Trophoblast cell (in vitro differentiated cells and primary cell): ENCODE data around the gene ARF5.

Source experiments
- DNase-seq, 2 donors: peaks; one replicate each; pipeline ENCODE4 v3.0.0-alpha.2; 2016
- H2AFZ ChIP-seq: 2 replicates; pipeline ENCODE4 v1.6.1; 2013; ENCODE audit warnings: low read length, moderate library complexity, mild to moderate bottlenecking; ENCODE audit not compliant: insufficient read depth, poor library complexity
- H2AK5ac ChIP-seq: 2 replicates; pipeline ENCODE4 v1.6.1; 2013; ENCODE audit warnings: mild to moderate bottlenecking, low read length
- H2BK120ac ChIP-seq: 2 replicates; pipeline ENCODE4 v1.6.1; 2013; ENCODE audit warnings: low read length, mild to moderate bottlenecking, moderate library complexity; ENCODE audit not compliant: insufficient read depth, poor library complexity
- H2BK12ac ChIP-seq: 2 replicates; pipeline ENCODE4 v1.6.1; 2013; ENCODE audit warnings: mild to moderate bottlenecking, low read length, moderate library complexity
- H2BK5ac ChIP-seq: 2 replicates; pipeline ENCODE4 v1.6.1; 2013; ENCODE audit warnings: low read length, low read depth, moderate library complexity, mild to moderate bottlenecking; ENCODE audit not compliant: poor library complexity
- H3K14ac ChIP-seq: 2 replicates; pipeline ENCODE4 v1.6.1; 2013; ENCODE audit warnings: mild to moderate bottlenecking, low read length
- H3K18ac ChIP-seq: 2 replicates; pipeline ENCODE4 v1.6.1; 2013; ENCODE audit warnings: mild to moderate bottlenecking, low read length
- H3K23ac ChIP-seq: 2 replicates; pipeline ENCODE4 v1.6.1; 2013; ENCODE audit warnings: low read length
- H3K27ac ChIP-seq: 2 replicates; pipeline ENCODE4 v1.5.1; 2013; ENCODE audit warnings: low read depth, mild to moderate bottlenecking, inconsistent platforms, low read length, moderate library complexity
- H3K27me3 ChIP-seq: 2 replicates; pipeline ENCODE4 v1.6.1; 2013; ENCODE audit warnings: inconsistent platforms, mild to moderate bottlenecking, low read length, moderate library complexity; ENCODE audit not compliant: insufficient read depth
- H3K36me3 ChIP-seq, 2 experiments: 1 replicate in 1 of 2; 2 replicates in 1 of 2; pipeline ENCODE4 v1.6.1; 2013; ENCODE audit warnings: low read length in 2 of 2, mild to moderate bottlenecking in 2 of 2, moderate library complexity in 1 of 2; ENCODE audit not compliant: insufficient read depth in 2 of 2, control insufficient read depth in 1 of 2
- H3K4ac ChIP-seq: 2 replicates; pipeline ENCODE4 v1.6.1; 2013; ENCODE audit warnings: low read depth, mild to moderate bottlenecking, low read length, moderate library complexity
- H3K4me1 ChIP-seq, 2 experiments: 1 replicate in 1 of 2; 2 replicates in 1 of 2; pipeline ENCODE4 v1.6.1; 2013; ENCODE audit warnings: low read length in 2 of 2, mild to moderate bottlenecking in 2 of 2, moderate library complexity in 1 of 2; ENCODE audit not compliant: insufficient read depth in 2 of 2, control insufficient read depth in 1 of 2
- H3K4me2 ChIP-seq: 2 replicates; pipeline ENCODE4 v1.6.1; 2013; ENCODE audit warnings: inconsistent platforms, mild to moderate bottlenecking, low read length, moderate library complexity
- H3K4me3 ChIP-seq: 2 replicates; pipeline ENCODE4 v1.5.1; 2013; ENCODE audit warnings: mild to moderate bottlenecking, low read depth, low read length, inconsistent platforms
- H3K79me1 ChIP-seq: one replicate; pipeline ENCODE4 v1.6.1; 2013; ENCODE audit warnings: low read length
- H3K79me2 ChIP-seq: 2 replicates; pipeline ENCODE4 v1.6.1; 2013; ENCODE audit warnings: low read length, mild to moderate bottlenecking; ENCODE audit not compliant: control insufficient read depth, insufficient read depth, poor library complexity
- H3K9ac ChIP-seq: 2 replicates; pipeline ENCODE4 v1.6.1; 2013; ENCODE audit warnings: mild to moderate bottlenecking, low read length
- H3K9me3 ChIP-seq: 2 replicates; pipeline ENCODE4 v1.6.1; 2013; ENCODE audit warnings: low read depth, mild to moderate bottlenecking, control low read depth, inconsistent platforms, low read length; ENCODE audit not compliant: insufficient read depth
- H4K12ac ChIP-seq: 2 replicates; pipeline ENCODE4 v1.6.1; 2013; ENCODE audit warnings: low read depth, mild to moderate bottlenecking, low read length, moderate library complexity
- H4K8ac ChIP-seq: 2 replicates; pipeline ENCODE4 v1.6.1; 2013; ENCODE audit warnings: low read depth, mild to moderate bottlenecking, low read length, moderate library complexity
- H4K91ac ChIP-seq: one replicate; pipeline ENCODE4 v1.6.1; 2013; ENCODE audit warnings: low read depth, mild to moderate bottlenecking, low read length, moderate library complexity
- WGBS: extraction: QIAGEN DNeasy Blood & Tissue Kit; methylation state at CpG from one replicate; pipeline ENCODE4 v1.1.7; 2013; ENCODE audit warnings: missing lambda C conversion rate; ENCODE audit not compliant: insufficient read length, insufficient coverage; ENCODE audit errors: extremely low coverage; 5-methylcytosine and 5-hydroxymethylcytosine counted together

The ARF5 gene

GRCh38 chr7:127612263-127612662 is 24.1 kb downstream of the ARF5 start:
- H2AFZ ChIP-seq, result no peak overlapping the region
- H3K4me1 ChIP-seq, result no peaks in the 10 kb centered on the region
- H2BK5ac ChIP-seq, result no peak overlapping the region
- no peak overlapping the region for H4K91ac ChIP-seq
- H3K79me2 ChIP-seq, result no peaks in the 10 kb centered on the region
- no peak overlapping the region for H3K4me2 ChIP-seq
- no peak overlapping the region for H3K18ac ChIP-seq
- no peaks in the 10 kb centered on the region for H3K27me3 ChIP-seq
- H3K4me3 ChIP-seq, result no peak overlapping the region
- WGBS, result no CpG with 5 or more reads among the region's 1 CpG
- no peaks in the 10 kb centered on the region for H3K36me3 ChIP-seq
- DNase-seq, result no peak
- peaks cover 16% of the 10 kb centered on the region for H3K9me3 ChIP-seq
- no peak overlapping the region for H3K23ac ChIP-seq
- no peak overlapping the region for H2BK12ac ChIP-seq
- H3K4ac ChIP-seq, result no peak overlapping the region
- no peaks in the 10 kb centered on the region for H3K79me1 ChIP-seq
- no peak overlapping the region for H2AK5ac ChIP-seq
- no peak overlapping the region for H3K14ac ChIP-seq
- no peak overlapping the region for H3K27ac ChIP-seq
- H4K8ac ChIP-seq, result no peak overlapping the region
- no peak overlapping the region for H3K9ac ChIP-seq
- no peak overlapping the region for H2BK120ac ChIP-seq
- H4K12ac ChIP-seq, result no peak overlapping the region

- H3K9ac ChIP-seq, result no peak overlapping the region
- H2BK120ac ChIP-seq, result no peak overlapping the region
- no CpG with 5 or more reads among the region's 5 CpGs for WGBS
Observed at GRCh38 chr7:127616724-127617123, 28.5 kb downstream of the ARF5 start.

GRCh38 chr7:127618042-127618441 is 29.8 kb downstream of the ARF5 start, which contains the start of gene PAX4:
Gene PAX4 (minus strand): TSS chr7:127618142. CDS start chr7:127615928, 2,214 bp downstream.
- Histone ChIP-seq H4K12ac (no peak within 1 kb of the TSS), H3K18ac (no peak within 1 kb of the TSS), H2BK5ac (no peak within 1 kb of the TSS), H3K9me3 (peaks cover 4% of the 10 kb centered on the region), H2AK5ac (no peak within 1 kb of the TSS), H3K9ac (no peak within 1 kb of the TSS), H4K91ac (no peak within 1 kb of the TSS), H3K23ac (peak within 1 kb of the TSS; percentile 40), H3K79me2 (no peaks in the 10 kb centered on the region), H3K4me3 (no peak within 1 kb of the TSS), H3K79me1 (no peaks in the 10 kb centered on the region), H3K14ac (no peak within 1 kb of the TSS), H3K4me2 (no peak within 1 kb of the TSS), H3K27me3 (peaks cover 20% of the 10 kb centered on the region), H2BK12ac (no peak within 1 kb of the TSS), H3K4me1 (no peaks in the 10 kb centered on the region), H2AFZ (no peak within 1 kb of the TSS), H2BK120ac (no peak within 1 kb of the TSS), H3K36me3 (no peaks in the 10 kb centered on the region), H4K8ac (no peak within 1 kb of the TSS), H3K27ac (no peak within 1 kb of the TSS), H3K4ac (no peak within 1 kb of the TSS)
- DNase-seq, result no peak
- WGBS, result no CpG with 5 or more reads among the region's 2 CpGs

More at GRCh38 chr7:127616724-127617123, 28.5 kb downstream of the ARF5 start:
- H3K18ac ChIP-seq, result no peak overlapping the region
- H3K27me3 ChIP-seq, result peaks cover 20% of the 10 kb centered on the region
- no peak overlapping the region for H3K4me3 ChIP-seq
- H2AFZ ChIP-seq, result no peak overlapping the region
- no peak overlapping the region for H3K14ac ChIP-seq
- no peaks in the 10 kb centered on the region for H3K79me2 ChIP-seq
- no peak overlapping the region for H2BK12ac ChIP-seq
- peaks cover 7% of the 10 kb centered on the region for H3K9me3 ChIP-seq
- no peak overlapping the region for H3K4ac ChIP-seq
- DNase-seq, result no peak
- H3K36me3 ChIP-seq, result no peaks in the 10 kb centered on the region
- H2BK5ac ChIP-seq, result no peak overlapping the region
- no peaks in the 10 kb centered on the region for H3K4me1 ChIP-seq
- H3K4me2 ChIP-seq, result no peak overlapping the region
- no peak overlapping the region for H4K12ac ChIP-seq
- H4K91ac ChIP-seq, result no peak overlapping the region
- no peak overlapping the region for H3K23ac ChIP-seq
- H4K8ac ChIP-seq, result no peak overlapping the region
- no peak overlapping the region for H2AK5ac ChIP-seq
- no peaks in the 10 kb centered on the region for H3K79me1 ChIP-seq
- no peak overlapping the region for H3K27ac ChIP-seq

- Histone ChIP-seq H4K8ac (no peak overlapping the region), H3K4me2 (no peak overlapping the region), H3K36me3 (no peaks in the 10 kb centered on the region), H2BK12ac (no peak overlapping the region), H4K91ac (no peak overlapping the region), H3K4me3 (no peak overlapping the region), H3K27me3 (peaks cover 20% of the 10 kb centered on the region), H3K79me2 (no peaks in the 10 kb centered on the region), H3K4ac (no peak overlapping the region), H3K23ac (no peak overlapping the region), H3K18ac (no peak overlapping the region), H2BK5ac (no peak overlapping the region), H2BK120ac (no peak overlapping the region), H3K9me3 (peaks cover 4% of the 10 kb centered on the region), H3K14ac (no peak overlapping the region), H3K4me1 (no peaks in the 10 kb centered on the region), H4K12ac (no peak overlapping the region), H3K27ac (no peak overlapping the region), H2AFZ (no peak overlapping the region), H2AK5ac (no peak overlapping the region), H3K79me1 (no peaks in the 10 kb centered on the region), H3K9ac (no peak overlapping the region)
- WGBS, result no CpG with 5 or more reads among the region's 1 CpG
- no peak for DNase-seq
Observed at GRCh38 chr7:127618775-127619174, 30.6 kb downstream of the ARF5 start.
